ENCODE data around the gene ACAP2. TPM values are rescaled to one million over a fixed set of nuclear protein-coding genes. Genes with fewer than 3 reads are reported as not detected.
A peak's percentile ranks its signal among the peaks of the same experiment; 100 is the strongest.

The ACAP2 gene
- total and polyA plus RNA-seq, 4 donors = 4.5 to 28.5 (median 23.3) TPM

GRCh38 chr3:195441051-195441450 is 1.8 kb downstream of the ACAP2 start:
- 63% methylated on average over 2 of the region's 2 CpGs for WGBS
- Histone ChIP-seq H3K4me1 (ENCODE audit: control insufficient read depth in 4 of 4, insufficient read depth in 4 of 4, low read length in 3 of 4) (peaks cover 0 to 14% (median 9%) of the 10 kb centered on the region in 4 donors), H3K36me3 (ENCODE audit: control insufficient read depth in 4 of 4, insufficient read depth in 3 of 4, low read depth in 1 of 4, low read length in 3 of 4) (no peaks in the 10 kb centered on the region), H3K9me3 (ENCODE audit: control insufficient read depth in 4 of 4, low read length in 3 of 4) (no peaks in the 10 kb centered on the region), H3K4me3 (ENCODE audit: low read depth in 1 of 3, low read length in 3 of 3) (peak overlapping the region in 1 of 3 donors; percentile 94), H3K27ac (ENCODE audit: low read depth in 1 of 2, low read length in 2 of 2) (peak overlapping the region in 1 of 2 donors; percentile 91), H3K9ac (ENCODE audit: low read depth in 1 of 2, low read length in 2 of 2) (peak overlapping the region in 1 of 2 donors; percentile 60), H3K27me3 (ENCODE audit: control insufficient read depth in 4 of 4, insufficient read depth in 4 of 4, low read length in 3 of 4) (no peaks in the 10 kb centered on the region)
- TF ChIP-seq HNF4G (IDR thresholded peaks at IDR 0.05) = no peak
- no peak for TF ChIP-seq REST (IDR thresholded peaks at IDR 0.05)
- TF ChIP-seq, protein P1, sequence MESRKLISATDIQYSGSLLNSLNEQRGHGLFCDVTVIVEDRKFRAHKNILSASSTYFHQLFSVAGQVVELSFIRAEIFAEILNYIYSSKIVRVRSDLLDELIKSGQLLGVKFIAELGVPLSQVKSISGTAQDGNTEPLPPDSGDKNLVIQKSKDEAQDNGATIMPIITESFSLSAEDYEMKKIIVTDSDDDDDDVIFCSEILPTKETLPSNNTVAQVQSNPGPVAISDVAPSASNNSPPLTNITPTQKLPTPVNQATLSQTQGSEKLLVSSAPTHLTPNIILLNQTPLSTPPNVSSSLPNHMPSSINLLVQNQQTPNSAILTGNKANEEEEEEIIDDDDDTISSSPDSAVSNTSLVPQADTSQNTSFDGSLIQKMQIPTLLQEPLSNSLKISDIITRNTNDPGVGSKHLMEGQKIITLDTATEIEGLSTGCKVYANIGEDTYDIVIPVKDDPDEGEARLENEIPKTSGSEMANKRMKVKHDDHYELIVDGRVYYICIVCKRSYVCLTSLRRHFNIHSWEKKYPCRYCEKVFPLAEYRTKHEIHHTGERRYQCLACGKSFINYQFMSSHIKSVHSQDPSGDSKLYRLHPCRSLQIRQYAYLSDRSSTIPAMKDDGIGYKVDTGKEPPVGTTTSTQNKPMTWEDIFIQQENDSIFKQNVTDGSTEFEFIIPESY (IDR thresholded peaks at IDR 0.05) = no peak
- no peak for TF ChIP-seq FOXA1 (IDR thresholded peaks at IDR 0.05)
- TF ChIP-seq EGR1 (IDR thresholded peaks at IDR 0.05; ENCODE audit: low read depth in 2 of 2) = no peak
- TF ChIP-seq, protein P2, sequence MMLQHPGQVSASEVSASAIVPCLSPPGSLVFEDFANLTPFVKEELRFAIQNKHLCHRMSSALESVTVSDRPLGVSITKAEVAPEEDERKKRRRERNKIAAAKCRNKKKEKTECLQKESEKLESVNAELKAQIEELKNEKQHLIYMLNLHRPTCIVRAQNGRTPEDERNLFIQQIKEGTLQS (IDR thresholded peaks at IDR 0.05) = no peak
- no peak for TF ChIP-seq GABPA (IDR thresholded peaks at IDR 0.05 in 1 of 2, conservative IDR thresholded peaks at IDR 0.05 in 1 of 2)
- no peak for TF ChIP-seq NR2F2 (IDR thresholded peaks at IDR 0.05)
- TF ChIP-seq CTCF (IDR thresholded peaks at IDR 0.05; ENCODE audit: low read depth, low read length, missing input control) = no peak
- no peak for TF ChIP-seq SP1 (IDR thresholded peaks at IDR 0.05)
- DNase-seq (ENCODE audit: low spot score) = no peak

- WGBS = 87% methylated on average over 1 of the region's 1 CpG
- H3K36me3 ChIP-seq (ENCODE audit: control insufficient read depth in 4 of 4, insufficient read depth in 3 of 4, low read depth in 1 of 4, low read length in 3 of 4) = no peaks in the 10 kb centered on the region
- H3K27ac ChIP-seq (ENCODE audit: low read depth in 1 of 2, low read length in 2 of 2) = no peak overlapping the region
- peaks cover 0 to 14% (median 9%) of the 10 kb centered on the region in 4 donors for H3K4me1 ChIP-seq (ENCODE audit: control insufficient read depth in 4 of 4, insufficient read depth in 4 of 4, low read length in 3 of 4)
- no peaks in the 10 kb centered on the region for H3K27me3 ChIP-seq (ENCODE audit: control insufficient read depth in 4 of 4, insufficient read depth in 4 of 4, low read length in 3 of 4)
- no peaks in the 10 kb centered on the region for H3K9me3 ChIP-seq (ENCODE audit: control insufficient read depth in 4 of 4, low read length in 3 of 4)
- DNase-seq (ENCODE audit: low spot score) = no peak
- no peak overlapping the region for H3K4me3 ChIP-seq (ENCODE audit: low read depth in 1 of 3, low read length in 3 of 3)
- H3K9ac ChIP-seq (ENCODE audit: low read depth in 1 of 2, low read length in 2 of 2) = no peak overlapping the region
- TF ChIP-seq FOXA2 (IDR thresholded peaks at IDR 0.05) (no peak), NR2F2 (IDR thresholded peaks at IDR 0.05) (no peak), TAF1 (conservative IDR thresholded peaks at IDR 0.05) (no peak), HNF4A (conservative IDR thresholded peaks at IDR 0.05) (no peak), YY1 (IDR thresholded peaks at IDR 0.05) (no peak), RXRA (IDR thresholded peaks at IDR 0.05) (no peak), CTCF (IDR thresholded peaks at IDR 0.05; ENCODE audit: low read depth, low read length, missing input control) (no peak), JUND (IDR thresholded peaks at IDR 0.05) (no peak), GABPA (IDR thresholded peaks at IDR 0.05 in 1 of 2, conservative IDR thresholded peaks at IDR 0.05 in 1 of 2) (no peak), SP1 (IDR thresholded peaks at IDR 0.05) (no peak)
- TF ChIP-seq, protein P1 (IDR thresholded peaks at IDR 0.05) = no peak
- TF ChIP-seq, protein P2 (IDR thresholded peaks at IDR 0.05) = no peak
- TF ChIP-seq, protein P3, sequence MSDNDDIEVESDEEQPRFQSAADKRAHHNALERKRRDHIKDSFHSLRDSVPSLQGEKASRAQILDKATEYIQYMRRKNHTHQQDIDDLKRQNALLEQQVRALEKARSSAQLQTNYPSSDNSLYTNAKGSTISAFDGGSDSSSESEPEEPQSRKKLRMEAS (IDR thresholded peaks at IDR 0.05) = no peak
Observed at GRCh38 chr3:195440379-195440778, 2.4 kb downstream of the ACAP2 start.

Measured in liver (tissue), 9 donors.